Islet of Langerhans (tissue), 1 donor: ENCODE results near the gene EEFSEC.

Experiments
- FAIRE-seq: peaks from one replicate; lab custom pipeline; 2011; peaks lifted over from hg19 to GRCh38; lab: Jason Lieb, UNC

Gene EEFSEC

DNA sequence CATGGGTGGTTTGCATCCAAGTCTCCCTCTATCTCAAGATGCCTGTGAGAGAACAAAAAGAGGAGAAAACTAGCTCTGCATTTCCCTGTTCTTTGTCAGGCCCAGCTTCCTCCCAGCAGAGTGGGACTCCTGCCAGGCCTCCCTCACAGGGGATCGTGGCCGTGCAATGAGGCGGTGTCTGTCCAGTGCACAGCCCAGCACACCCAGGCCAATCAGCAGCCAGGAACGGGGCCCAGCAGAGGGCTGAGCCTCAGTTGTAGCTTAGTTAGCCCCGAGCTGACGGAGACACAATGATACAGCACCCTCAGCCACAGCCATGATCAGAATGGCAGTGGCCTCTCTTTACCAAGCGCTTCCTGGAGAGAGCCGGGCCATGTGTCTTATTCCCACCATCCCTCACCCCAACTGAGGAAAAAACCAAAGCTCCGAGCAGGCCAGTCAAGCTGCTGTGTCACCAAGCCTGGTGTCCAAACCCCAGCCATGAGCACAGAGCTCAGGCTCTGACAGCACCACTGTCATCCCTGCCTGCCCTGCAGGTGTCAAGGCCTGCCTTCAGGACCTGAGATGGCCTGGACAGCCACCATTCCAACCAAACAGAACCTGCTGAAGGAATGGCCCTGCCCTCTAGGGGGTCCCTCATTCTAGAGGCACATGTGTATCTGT, 242.3 kb downstream of the EEFSEC start:
- no peak for FAIRE-seq

DNA sequence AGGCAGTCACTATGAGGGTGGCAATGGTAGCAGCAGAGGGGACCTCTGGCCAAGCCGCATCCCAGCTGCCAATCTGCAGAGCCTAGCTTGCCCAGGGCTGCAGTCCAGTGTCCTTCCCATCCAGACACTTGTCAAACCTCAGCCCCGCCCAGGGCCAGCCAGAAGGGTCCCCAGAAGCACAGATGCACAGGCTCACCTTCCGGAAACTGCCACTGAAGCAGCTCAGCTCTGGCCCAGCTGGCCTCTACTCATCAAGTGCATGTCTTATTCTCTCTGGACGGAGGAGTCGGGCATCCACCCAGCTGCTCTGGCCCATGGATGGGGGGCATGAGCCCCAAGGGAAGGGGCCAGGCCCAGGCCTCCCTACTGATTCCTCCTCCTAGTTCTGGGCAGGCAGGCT, 244.2 kb downstream of the EEFSEC start:
- no peak for FAIRE-seq

- FAIRE-seq: no peak
These were observed 245.3 kb downstream of the EEFSEC start for GRCh38 chr3:128398586-128398985.

GRCh38 chr3:128399221-128399915, 246.1 kb downstream of the EEFSEC start:
- FAIRE-seq: no peak

DNA sequence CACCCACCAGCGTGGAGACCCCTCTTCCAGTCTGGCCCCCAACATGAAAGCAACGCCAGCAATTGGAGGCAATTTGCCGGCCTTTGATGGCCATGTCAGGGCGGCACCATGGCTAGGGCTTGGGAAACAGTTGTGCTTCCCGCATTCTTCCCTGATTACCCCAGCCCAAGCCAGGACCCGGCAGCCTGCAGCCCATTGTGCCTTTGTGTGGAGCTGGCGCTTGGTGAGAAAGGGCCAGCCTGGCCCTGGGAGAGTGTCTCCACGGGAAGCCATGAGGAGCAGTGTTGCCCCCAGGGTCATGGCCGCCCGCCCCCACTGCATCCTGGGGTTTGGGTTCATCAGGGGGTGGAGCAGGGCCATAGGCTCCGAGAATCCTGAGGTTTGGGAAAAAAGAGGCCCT, 247.4 kb downstream of the EEFSEC start:
- no peak for FAIRE-seq

- FAIRE-seq: no peak
These were observed 249.0 kb downstream of the EEFSEC start for GRCh38 chr3:128402319-128402718.

DNA sequence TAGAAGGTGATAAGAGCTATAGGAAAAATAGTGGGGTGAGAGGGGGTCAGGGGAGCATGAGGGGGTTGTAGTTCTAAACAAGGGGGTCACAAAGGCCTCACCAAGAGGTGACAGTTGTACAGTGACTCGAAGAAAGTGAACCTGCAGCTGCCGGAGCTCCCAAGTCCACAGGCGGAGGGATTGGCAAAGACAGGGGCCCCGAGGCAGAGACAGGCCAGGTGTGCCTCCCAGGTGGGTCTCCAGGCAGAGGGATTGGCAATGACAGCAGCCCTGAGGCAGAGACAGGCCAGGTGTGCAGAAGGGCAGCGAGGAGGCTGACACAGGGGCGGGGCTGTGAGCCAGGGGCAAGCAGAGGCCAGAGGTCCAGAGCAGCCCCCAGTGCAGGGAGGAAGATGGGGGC, 249.7 kb downstream of the EEFSEC start:
- no peak for FAIRE-seq

DNA sequence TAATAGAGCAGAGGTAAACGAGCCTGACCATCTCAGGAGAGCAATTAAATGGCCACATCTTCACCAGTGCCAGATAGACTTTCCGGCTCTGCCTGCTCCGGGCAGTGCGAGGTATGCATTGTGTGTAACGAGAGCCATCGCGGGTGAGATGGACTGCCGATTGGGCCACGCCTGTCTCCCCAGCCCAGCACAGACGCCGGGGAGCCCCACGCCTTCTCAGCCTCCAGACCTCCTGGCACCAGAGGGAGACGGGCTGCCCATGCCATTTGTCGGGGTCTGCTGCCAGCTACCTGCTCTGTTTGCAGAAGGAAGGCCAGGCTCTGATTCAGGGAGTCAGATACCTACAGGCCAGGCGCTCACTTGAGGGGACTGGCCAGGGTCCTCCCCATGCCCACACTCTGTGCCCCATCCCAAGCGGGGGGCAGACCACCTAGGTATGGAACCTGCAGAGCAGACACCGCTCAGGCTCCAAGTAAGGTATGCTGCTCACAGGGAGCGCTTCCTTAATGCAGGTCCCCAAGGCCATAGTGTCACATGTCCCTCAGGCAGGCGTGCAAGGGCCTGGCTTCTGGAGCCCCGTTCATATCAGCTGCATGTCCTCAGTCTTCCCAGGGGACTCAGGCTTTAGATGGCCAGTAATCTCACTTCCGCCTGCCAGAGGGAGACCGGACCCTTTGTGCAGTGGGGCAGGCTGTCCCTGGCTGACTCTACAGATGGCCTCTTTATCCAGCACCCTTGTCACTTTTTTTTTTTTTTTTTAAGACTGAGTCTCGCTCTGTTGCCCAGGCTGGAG, 251.2 kb downstream of the EEFSEC start:
- no peak for FAIRE-seq

DNA sequence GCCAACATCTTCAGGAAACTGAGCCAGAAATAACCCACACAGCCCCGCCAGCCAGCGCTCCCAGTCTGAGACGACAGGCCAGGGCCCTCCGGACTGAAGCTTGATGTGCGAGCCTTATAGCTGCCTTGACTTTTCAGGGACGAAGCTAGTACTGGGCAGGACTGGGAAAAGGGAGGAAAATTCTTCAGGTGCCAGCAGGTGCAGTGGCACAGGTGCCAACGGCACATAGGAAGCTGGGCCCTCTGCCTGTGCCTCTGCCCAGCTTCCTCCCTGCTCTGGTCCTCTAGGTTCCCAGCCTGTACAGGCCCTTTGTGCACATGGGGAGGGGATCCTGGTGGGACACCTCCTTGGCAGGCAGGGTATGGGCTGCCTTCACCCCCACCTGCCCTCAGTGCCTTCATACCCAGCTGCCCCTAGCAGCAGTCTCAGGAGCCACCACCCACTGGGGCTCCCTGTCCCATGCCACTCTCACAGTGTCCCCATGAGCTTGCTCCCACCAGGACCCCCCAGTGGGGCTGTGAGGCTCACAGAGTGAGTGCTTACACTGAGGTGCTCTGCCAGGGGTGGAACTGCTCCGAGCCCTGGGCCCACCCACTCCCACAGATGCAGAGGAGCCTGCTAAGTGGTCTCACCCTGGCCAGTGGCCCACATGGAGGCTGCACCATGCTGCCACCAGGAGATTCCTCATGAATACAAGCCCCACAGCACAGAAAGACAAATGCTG, 252.4 kb downstream of the EEFSEC start:
- no peak for FAIRE-seq

DNA sequence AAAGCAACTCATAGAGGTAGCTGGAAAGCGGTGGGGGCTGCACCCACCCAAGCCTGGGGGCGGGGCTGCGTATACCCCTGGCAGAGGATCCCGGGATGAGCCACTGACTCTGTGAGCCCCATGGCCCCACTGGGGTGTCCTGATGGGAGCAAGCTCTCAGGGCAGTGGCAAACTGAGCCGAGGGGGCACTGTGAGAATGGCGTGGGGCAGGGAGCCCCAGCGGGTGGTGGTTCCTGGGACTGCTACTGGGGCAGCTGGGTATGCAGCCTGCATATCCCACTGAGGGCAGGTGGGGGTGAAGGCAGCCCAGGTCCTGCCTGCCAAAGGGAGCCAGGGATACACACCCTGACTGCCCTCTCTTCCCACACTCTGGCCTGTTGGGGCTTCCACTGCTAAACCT, 254.0 kb downstream of the EEFSEC start:
- FAIRE-seq: no peak

- FAIRE-seq: no peak
These were observed 254.9 kb downstream of the EEFSEC start for GRCh38 chr3:128408012-128408692.

DNA sequence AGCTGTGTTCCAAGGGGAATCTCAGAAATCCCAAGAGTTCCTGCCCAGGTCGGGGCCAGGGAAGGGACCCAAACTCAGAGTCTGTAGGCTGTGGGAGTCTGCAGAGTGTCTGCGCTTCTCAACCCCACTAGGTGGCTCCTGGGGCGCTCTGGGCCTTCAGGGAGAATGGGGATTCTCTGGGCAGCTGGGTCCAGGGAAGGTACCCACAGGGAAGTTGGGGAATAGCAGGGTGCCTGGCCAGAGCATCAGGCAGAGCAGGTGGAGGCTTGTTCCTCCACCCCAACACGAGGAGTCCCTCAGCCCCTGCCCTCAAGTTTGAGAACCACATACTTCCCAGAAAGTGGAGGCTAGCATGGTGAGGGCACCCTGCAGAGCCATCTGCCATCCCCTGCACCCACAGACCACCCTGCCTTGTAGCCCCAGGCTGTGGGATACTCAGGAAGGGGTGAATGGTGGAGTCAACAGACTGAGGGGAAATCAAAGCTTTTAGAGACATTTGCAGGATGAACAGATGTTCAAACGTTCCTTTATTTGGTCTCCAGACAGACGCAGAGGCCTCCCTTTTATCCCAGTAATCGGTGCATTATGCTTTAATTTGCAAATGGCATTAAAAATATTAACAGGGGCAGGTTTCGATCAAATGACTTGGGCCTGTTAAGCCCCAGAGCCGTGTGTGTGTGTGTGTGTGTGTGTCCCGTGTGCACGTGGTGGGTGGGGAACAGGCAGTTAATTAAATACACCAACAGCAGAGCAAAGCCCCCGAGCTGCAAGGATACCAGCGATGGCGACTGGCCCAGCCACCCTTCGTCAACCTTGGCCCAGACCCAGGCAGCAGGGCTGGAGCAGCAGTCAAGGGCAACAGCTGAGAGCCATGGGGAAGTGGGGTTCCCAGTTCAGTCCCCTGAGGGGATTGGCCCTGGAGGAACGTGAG, 255.7 kb downstream of the EEFSEC start:
- no peak for FAIRE-seq

GRCh38 chr3:128409624-128410581, 256.6 kb downstream of the EEFSEC start:
- FAIRE-seq: no peak

GRCh38 chr3:128410669-128411573, 257.6 kb downstream of the EEFSEC start:
- FAIRE-seq: no peak

- FAIRE-seq: no peak
These were observed 258.3 kb downstream of the EEFSEC start for GRCh38 chr3:128411574-128412064.

DNA sequence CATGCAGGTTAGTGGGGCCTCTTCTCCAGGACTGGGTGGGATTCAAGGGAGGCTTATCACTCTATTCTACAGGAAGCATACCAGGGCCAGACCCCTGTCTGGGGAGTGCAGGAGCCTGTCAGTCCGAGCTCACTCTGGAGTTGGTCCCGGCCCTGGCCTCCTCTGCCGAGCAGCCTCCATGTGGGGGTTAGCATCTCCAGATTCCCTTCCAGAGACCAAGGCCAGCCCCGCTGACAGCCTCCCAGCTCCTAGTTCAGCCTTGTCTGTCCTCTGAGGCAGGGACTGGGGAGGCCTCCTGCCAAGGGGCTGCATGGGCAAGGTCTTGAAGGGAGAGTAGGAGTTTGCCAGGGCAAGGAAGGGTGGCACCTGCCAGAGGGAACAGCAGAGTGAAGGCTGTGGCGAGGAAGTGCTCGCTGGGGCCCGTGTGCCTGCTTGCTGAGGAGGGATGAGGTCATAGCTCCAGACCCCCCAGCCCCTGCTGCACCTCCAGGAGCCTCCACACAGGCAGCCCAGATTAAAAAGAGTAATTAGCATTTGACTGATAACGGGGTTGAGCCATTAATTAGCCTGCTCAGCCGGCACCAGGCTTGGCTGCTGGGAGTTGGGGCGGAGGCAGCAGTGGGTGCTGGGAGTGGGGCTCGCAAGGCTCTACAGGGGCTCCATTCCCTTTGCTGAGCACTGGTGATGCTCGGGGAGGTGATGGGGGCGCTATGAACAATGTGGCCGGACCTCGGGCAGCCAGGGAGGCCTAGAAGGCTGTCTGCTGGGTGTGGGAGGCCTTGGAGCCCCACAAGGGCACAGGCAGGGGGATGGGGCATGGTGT, 259.1 kb downstream of the EEFSEC start:
- FAIRE-seq: no peak

GRCh38 chr3:128413003-128413370, 259.7 kb downstream of the EEFSEC start:
- FAIRE-seq: no peak
